A549 (cell line): ENCODE data around the gene ARHGAP22. TPM values are rescaled to one million over a fixed set of nuclear protein-coding genes. Genes with fewer than 3 reads are reported as not detected.

Experiments used
- ATAC-seq, 2 experiments: fragments of 200-7000 bp in 1 of 2; fragments of >200 bp in 1 of 2; cut with Nextera tagmentation in 1 of 2; cut with Tn5 transposase in 1 of 2; 3 replicates each; pipeline versions ENCODE4 v1.8.0 to v1.9.1; 2018 to 2020; ENCODE audit warnings: mild to moderate bottlenecking in 1 of 2, moderate library complexity in 1 of 2
- CTCF ChIA-PET: fragments of 300-600 bp; sonication (Branson Sonifier 250); formaldehyde crosslinking; extraction: SDS; loops from one replicate; lab custom pipeline; 2021; ENCODE audit warnings: antibody characterized with exemption, inconsistent platforms; lab: Yijun Ruan, JAX
- POLR2A ChIA-PET: fragments of 350-600 bp; formaldehyde crosslinking; extraction: SDS; loops from one replicate; lab custom pipeline; 2021; ENCODE audit warnings: antibody characterized with exemption, inconsistent platforms; lab: Yijun Ruan, JAX
- DNase-seq, 2 experiments: peaks; one replicate each; pipeline versions ENCODE4 v3.0.0 to v3.0.0-alpha.2; 2011 to 2016; ENCODE audit warnings: low read depth in 1 of 2, low spot score in 1 of 2
- FAIRE-seq: peaks from 2 replicates; lab custom pipeline; 2011; peaks lifted over from hg19 to GRCh38; lab: Jason Lieb, UNC
- H3K27ac ChIP-seq, 2 experiments: fragments of >200 bp; sonication (Bioruptor Twin); formaldehyde crosslinking; 3 replicates each; pipeline ENCODE4 v1.5.1; 2016 to 2017
- H3K4me1 ChIP-seq: fragments of >200 bp; sonication (Bioruptor Twin); formaldehyde crosslinking; 3 replicates; pipeline ENCODE4 v1.6.1; 2016
- H3K4me2 ChIP-seq: fragments of >200 bp; sonication (Bioruptor Twin); formaldehyde crosslinking; 3 replicates; pipeline ENCODE4 v1.6.1; 2016
- H3K4me3 ChIP-seq: fragments of >200 bp; sonication (Bioruptor Twin); formaldehyde crosslinking; 3 replicates; pipeline ENCODE4 v1.5.1; 2016
- H3K9me3 ChIP-seq: fragments of >200 bp; sonication (Bioruptor Twin); formaldehyde crosslinking; 3 replicates; pipeline ENCODE4 v1.6.1; 2016
- CBX8 ChIP-seq: fragments of 200-600 bp; sonication (generic); IDR thresholded peaks from 2 replicates; pipeline ENCODE4 v1.6.1; 2016
- CHD2 ChIP-seq: fragments of 150-350 bp; IDR thresholded peaks from 2 replicates; pipeline ENCODE4 v1.6.1; 2014; ENCODE audit warnings: low read length; ENCODE audit not compliant: partially characterized antibody
- EHF ChIP-seq: fragments of 250-450 bp; sonication (Bioruptor Pico); IDR thresholded peaks from 2 replicates; pipeline ENCODE4 v1.5.0; 2020; ENCODE audit warnings: mild to moderate bottlenecking
- ELK1 ChIP-seq: fragments of 150-350 bp; IDR thresholded peaks from 2 replicates; pipeline ENCODE4 v1.6.1; 2014; ENCODE audit warnings: low read depth, mild to moderate bottlenecking, low read length
- EP300 ChIP-seq, 2 experiments: fragments of >200 bp; sonication (Bioruptor Twin); formaldehyde crosslinking; IDR thresholded peaks; 2 replicates in 1 of 2; 3 replicates in 1 of 2; pipeline ENCODE4 v1.6.1; 2016 to 2017
- FOSL2 ChIP-seq, 2 experiments: fragments of 450-650 bp in 1 of 2; fragments of >200 bp in 1 of 2; sonication (Bioruptor Twin) in 1 of 2; formaldehyde crosslinking; IDR thresholded peaks; 2 replicates each; pipeline versions ENCODE4 v1.5.0 to v1.6.1; 2016 to 2020; ENCODE audit warnings: mild to moderate bottlenecking in 1 of 2, moderate library complexity in 1 of 2
- HDAC2 ChIP-seq: fragments of 200-600 bp; sonication (generic); IDR thresholded peaks from 2 replicates; pipeline ENCODE4 v1.6.1; 2016
- HES2 ChIP-seq: fragments of >200 bp; sonication (Bioruptor Twin); formaldehyde crosslinking; IDR thresholded peaks from 2 replicates; pipeline ENCODE4 v1.6.1; 2016
- HOXA7 ChIP-seq: fragments of 250-450 bp; sonication (Bioruptor Pico); IDR thresholded peaks from 2 replicates; pipeline ENCODE4 v1.5.0; 2020; ENCODE audit warnings: mild to moderate bottlenecking, moderate library complexity
- HOXB13 ChIP-seq: fragments of 250-450 bp; sonication (Bioruptor Pico); IDR thresholded peaks from 2 replicates; pipeline ENCODE4 v1.5.0; 2020; ENCODE audit warnings: low read depth, mild to moderate bottlenecking, moderate library complexity
- KDM1A ChIP-seq: fragments of 200-600 bp; sonication (generic); IDR thresholded peaks from 2 replicates; pipeline ENCODE4 v1.6.1; 2016; ENCODE audit warnings: low read depth, mild to moderate bottlenecking
- MAX ChIP-seq: IDR thresholded peaks from 2 replicates; pipeline ENCODE4 v1.6.1; 2012
- MYC ChIP-seq: IDR thresholded peaks from 2 replicates; pipeline ENCODE4 v1.6.1; 2012; ENCODE audit warnings: mild to moderate bottlenecking, inconsistent platforms, low read length, improper control_type of control experiment, borderline replicate concordance
- NPAS2 ChIP-seq: fragments of 250-450 bp; sonication (Bioruptor Pico); IDR thresholded peaks from 2 replicates; pipeline ENCODE4 v1.8.0; 2022; ENCODE audit warnings: mild to moderate bottlenecking, moderate library complexity, borderline replicate concordance
- RARB ChIP-seq: fragments of 250-450 bp; sonication (Bioruptor Pico); IDR thresholded peaks from 2 replicates; pipeline ENCODE4 v1.8.0; 2021; ENCODE audit warnings: mild to moderate bottlenecking, moderate library complexity
- RCOR1 ChIP-seq: fragments of 150-350 bp; IDR thresholded peaks from 2 replicates; pipeline ENCODE4 v1.6.1; 2014; ENCODE audit warnings: antibody characterized with exemption, low read length, low read depth
- RNF2 ChIP-seq: fragments of 200-600 bp; sonication (generic); IDR thresholded peaks from 2 replicates; pipeline ENCODE4 v1.6.1; 2016; ENCODE audit warnings: low read depth, mild to moderate bottlenecking, antibody characterized with exemption, moderate library complexity, borderline replicate concordance
- SMC3 ChIP-seq: fragments of >200 bp; sonication (Bioruptor Twin); formaldehyde crosslinking; IDR thresholded peaks from 3 replicates; pipeline ENCODE4 v1.6.1; 2018; ENCODE audit warnings: inconsistent platforms
- SREBF2 ChIP-seq: fragments of 450-650 bp; IDR thresholded peaks from 2 replicates; pipeline ENCODE4 v1.6.1; 2014; ENCODE audit warnings: mild to moderate bottlenecking, moderate library complexity
- TFCP2L1 ChIP-seq: fragments of 250-450 bp; sonication (Bioruptor Pico); IDR thresholded peaks from 2 replicates; pipeline ENCODE4 v1.5.0; 2021; ENCODE audit warnings: mild to moderate bottlenecking
- USF2 ChIP-seq: fragments of 450-650 bp; IDR thresholded peaks from 2 replicates; pipeline ENCODE4 v1.6.1; 2014; ENCODE audit warnings: antibody characterized with exemption
- ZC3H11A ChIP-seq: fragments of 450-650 bp; IDR thresholded peaks from 2 replicates; pipeline ENCODE4 v1.6.1; 2014; ENCODE audit warnings: antibody characterized with exemption, mild to moderate bottlenecking
- ZFP36 ChIP-seq: fragments of 450-650 bp; IDR thresholded peaks from 2 replicates; pipeline ENCODE4 v1.6.1; 2014; ENCODE audit warnings: borderline replicate concordance; ENCODE audit not compliant: partially characterized antibody
- WGBS: methylation state at CpG from one replicate; pipeline ENCODE4 v1.1.6; 2017; ENCODE audit errors: missing lambda C conversion rate; 5-methylcytosine and 5-hydroxymethylcytosine counted together
- polyA plus RNA-seq, 4 experiments: library from polyadenylated mRNA; depleted of rRNA in 3 of 4; stranded (reverse); fragments of >200 nt; fragmentation: RNase III in 1 of 4; extraction: RNeasy Plus Mini Kit Qiagen cat#74134 plus additional on column Dnase treatment in 1 of 4; gene quantifications; 2 replicates in 3 of 4; 3 replicates in 1 of 4; pipeline ENCODE4 v1.2.3, GENCODE V29; 2011 to 2017
- TF ChIP-seq, protein P1 (sequence below): fragments of >200 bp; sonication (Bioruptor Twin); formaldehyde crosslinking; IDR thresholded peaks from 3 replicates; pipeline ENCODE4 v1.6.1; 2016
- TF ChIP-seq, protein P2 (sequence below): fragments of 250-450 bp; sonication (Bioruptor Pico); IDR thresholded peaks from 2 replicates; pipeline ENCODE4 v1.5.0; 2020; ENCODE audit warnings: low read depth, mild to moderate bottlenecking, moderate library complexity
- TF ChIP-seq, protein P3 (sequence below): fragments of >200 bp; sonication (Bioruptor Twin); formaldehyde crosslinking; IDR thresholded peaks from 3 replicates; pipeline ENCODE4 v1.5.1; 2016

ARHGAP22 gene
- polyA plus RNA-seq, 2 of the 4 experiments (the other 2 are of a cell fraction): 1.9 to 3.2 TPM

DNA sequence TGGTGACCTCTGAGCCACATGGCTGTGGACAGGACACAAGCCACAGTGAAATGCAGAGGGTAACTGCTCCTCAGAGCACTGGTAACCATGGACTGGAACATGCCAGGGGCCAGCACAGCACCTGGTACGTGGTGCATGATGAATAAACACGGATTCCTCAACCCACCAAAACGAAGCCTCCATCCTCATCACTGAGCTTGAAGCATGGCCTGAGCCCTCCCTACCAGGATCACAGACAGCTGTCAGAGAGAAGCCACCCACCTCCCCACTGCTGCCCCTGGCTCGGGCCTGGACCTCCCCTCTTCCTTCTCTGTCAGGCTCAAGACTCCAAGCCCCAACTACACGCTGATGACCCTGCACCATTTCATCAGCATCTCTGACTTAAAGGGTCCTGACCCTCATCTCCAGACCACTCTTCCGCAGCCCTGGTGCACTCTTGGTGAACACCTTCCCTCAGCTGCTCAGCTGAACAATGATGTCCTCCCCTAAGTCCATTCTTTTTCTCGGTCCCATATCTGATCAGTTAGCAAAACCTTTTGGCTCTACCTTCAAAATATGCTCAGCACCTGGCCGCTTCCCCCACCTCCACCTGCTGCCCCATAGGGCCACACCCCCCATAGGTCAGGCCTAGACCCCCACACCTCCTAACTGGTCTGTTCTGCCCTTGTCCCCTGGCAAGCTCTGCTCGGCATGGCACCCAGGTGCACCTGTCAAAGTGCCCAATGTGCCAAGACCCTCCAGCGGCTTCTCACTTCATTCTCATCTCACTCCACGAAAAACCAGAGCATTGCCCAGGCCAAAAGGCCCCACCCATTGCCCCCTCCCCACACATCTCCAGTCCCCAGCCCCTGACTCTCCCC is 157.3 kb downstream of the ARHGAP22 start:
- 83% methylated on average over 10 of the region's 11 CpGs for WGBS
- POLR2A ChIA-PET: no interaction called here
- CTCF ChIA-PET: interaction anchor here (1.5 to 3.1 kb wide), 3 partner anchors 11 to 209 kb away, joined by 6 to 10 read pairs (median 7); no protein-coding TSS in a partner anchor

DNA sequence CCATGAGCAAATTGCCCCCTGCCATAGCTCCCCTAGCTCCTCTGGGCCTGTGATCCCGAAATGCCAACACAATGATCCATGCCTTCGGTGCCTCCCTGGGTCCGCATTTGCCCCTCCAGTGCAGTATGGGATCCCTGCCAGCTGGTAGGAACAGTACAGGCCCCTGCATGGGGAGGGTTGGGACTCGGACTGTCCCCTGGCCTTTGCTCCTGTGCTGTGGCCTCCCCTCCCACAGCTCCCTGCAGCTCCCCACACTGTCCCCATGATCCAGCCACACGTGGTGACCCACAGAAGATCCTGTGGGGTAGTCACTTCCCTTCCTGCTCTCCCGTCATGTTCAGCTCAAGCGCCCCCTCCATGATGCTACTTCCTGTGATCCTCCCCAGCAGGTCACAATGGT is 158.1 kb downstream of the ARHGAP22 start:
- FAIRE-seq (no peak), ATAC-seq (no peak), DNase-seq (no peak)
- Histone ChIP-seq H3K4me2 (no peak overlapping the region), H3K4me3 (no peak overlapping the region), H3K27ac (no peak overlapping the region), H3K4me1 (no peaks in the 10 kb centered on the region), H3K9me3 (no peaks in the 10 kb centered on the region)
- WGBS: 86% methylated on average over 7 of the region's 7 CpGs
- ChIA-PET CTCF (interaction anchor here (1.1 to 3.1 kb wide), 4 partner anchors 11 to 209 kb away, joined by 3 to 10 read pairs (median 6); no protein-coding TSS in a partner anchor), POLR2A (no interaction called here)
- TF ChIP-seq TFCP2L1 (CRISPR knock-in tag) (no peak), RNF2 (no peak), CBX8 (no peak), CHD2 (no peak), USF2 (no peak), SREBF2 (no peak), SMC3 (no peak), ZC3H11A (no peak), RCOR1 (no peak), EP300 (IDR thresholded peaks at IDR 0.05) (no peak), KDM1A (no peak), HOXB13 (CRISPR knock-in tag) (no peak), NPAS2 (CRISPR knock-in tag) (no peak), HDAC2 (no peak)
- TF ChIP-seq, protein P1, sequence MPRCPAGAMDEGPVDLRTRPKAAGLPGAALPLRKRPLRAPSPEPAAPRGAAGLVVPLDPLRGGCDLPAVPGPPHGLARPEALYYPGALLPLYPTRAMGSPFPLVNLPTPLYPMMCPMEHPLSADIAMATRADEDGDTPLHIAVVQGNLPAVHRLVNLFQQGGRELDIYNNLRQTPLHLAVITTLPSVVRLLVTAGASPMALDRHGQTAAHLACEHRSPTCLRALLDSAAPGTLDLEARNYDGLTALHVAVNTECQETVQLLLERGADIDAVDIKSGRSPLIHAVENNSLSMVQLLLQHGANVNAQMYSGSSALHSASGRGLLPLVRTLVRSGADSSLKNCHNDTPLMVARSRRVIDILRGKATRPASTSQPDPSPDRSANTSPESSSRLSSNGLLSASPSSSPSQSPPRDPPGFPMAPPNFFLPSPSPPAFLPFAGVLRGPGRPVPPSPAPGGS: no peak

More for the DNA sequence above, 157.3 kb downstream of the ARHGAP22 start:
- no peak for TF ChIP-seq HOXB13 (CRISPR knock-in tag)
- TF ChIP-seq RARB (CRISPR knock-in tag): no peak
- TF ChIP-seq ZFP36: no peak
- TF ChIP-seq EHF (CRISPR knock-in tag): no peak
- TF ChIP-seq, protein P2, sequence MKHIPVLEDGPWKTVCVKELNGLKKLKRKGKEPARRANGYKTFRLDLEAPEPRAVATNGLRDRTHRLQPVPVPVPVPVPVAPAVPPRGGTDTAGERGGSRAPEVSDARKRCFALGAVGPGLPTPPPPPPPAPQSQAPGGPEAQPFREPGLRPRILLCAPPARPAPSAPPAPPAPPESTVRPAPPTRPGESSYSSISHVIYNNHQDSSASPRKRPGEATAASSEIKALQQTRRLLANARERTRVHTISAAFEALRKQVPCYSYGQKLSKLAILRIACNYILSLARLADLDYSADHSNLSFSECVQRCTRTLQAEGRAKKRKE (CRISPR knock-in tag): no peak
- no peak for TF ChIP-seq MAX
- TF ChIP-seq FOSL2 (IDR thresholded peaks at IDR 0.05): no peak
- no peak for TF ChIP-seq FOSL2 (CRISPR knock-in tag; IDR thresholded peaks at IDR 0.05)
- TF ChIP-seq NPAS2 (CRISPR knock-in tag): no peak
- no peak for TF ChIP-seq USF2
- TF ChIP-seq HOXA7: no peak
- TF ChIP-seq MYC: no peak
- TF ChIP-seq CBX8: no peak
- TF ChIP-seq ELK1: no peak
- TF ChIP-seq HES2: no peak
- TF ChIP-seq, protein P3, sequence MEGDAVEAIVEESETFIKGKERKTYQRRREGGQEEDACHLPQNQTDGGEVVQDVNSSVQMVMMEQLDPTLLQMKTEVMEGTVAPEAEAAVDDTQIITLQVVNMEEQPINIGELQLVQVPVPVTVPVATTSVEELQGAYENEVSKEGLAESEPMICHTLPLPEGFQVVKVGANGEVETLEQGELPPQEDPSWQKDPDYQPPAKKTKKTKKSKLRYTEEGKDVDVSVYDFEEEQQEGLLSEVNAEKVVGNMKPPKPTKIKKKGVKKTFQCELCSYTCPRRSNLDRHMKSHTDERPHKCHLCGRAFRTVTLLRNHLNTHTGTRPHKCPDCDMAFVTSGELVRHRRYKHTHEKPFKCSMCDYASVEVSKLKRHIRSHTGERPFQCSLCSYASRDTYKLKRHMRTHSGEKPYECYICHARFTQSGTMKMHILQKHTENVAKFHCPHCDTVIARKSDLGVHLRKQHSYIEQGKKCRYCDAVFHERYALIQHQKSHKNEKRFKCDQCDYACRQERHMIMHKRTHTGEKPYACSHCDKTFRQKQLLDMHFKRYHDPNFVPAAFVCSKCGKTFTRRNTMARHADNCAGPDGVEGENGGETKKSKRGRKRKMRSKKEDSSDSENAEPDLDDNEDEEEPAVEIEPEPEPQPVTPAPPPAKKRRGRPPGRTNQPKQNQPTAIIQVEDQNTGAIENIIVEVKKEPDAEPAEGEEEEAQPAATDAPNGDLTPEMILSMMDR: no peak
- no peak for TF ChIP-seq SREBF2
- DNase-seq (no peak), ATAC-seq (no peak), FAIRE-seq (no peak)
- Histone ChIP-seq H3K4me3 (no peak overlapping the region), H3K4me2 (no peak overlapping the region), H3K4me1 (no peaks in the 10 kb centered on the region), H3K27ac (no peak overlapping the region), H3K9me3 (no peaks in the 10 kb centered on the region)
